ENCODE results near the gene OXLD1.

Gene OXLD1

DNA sequence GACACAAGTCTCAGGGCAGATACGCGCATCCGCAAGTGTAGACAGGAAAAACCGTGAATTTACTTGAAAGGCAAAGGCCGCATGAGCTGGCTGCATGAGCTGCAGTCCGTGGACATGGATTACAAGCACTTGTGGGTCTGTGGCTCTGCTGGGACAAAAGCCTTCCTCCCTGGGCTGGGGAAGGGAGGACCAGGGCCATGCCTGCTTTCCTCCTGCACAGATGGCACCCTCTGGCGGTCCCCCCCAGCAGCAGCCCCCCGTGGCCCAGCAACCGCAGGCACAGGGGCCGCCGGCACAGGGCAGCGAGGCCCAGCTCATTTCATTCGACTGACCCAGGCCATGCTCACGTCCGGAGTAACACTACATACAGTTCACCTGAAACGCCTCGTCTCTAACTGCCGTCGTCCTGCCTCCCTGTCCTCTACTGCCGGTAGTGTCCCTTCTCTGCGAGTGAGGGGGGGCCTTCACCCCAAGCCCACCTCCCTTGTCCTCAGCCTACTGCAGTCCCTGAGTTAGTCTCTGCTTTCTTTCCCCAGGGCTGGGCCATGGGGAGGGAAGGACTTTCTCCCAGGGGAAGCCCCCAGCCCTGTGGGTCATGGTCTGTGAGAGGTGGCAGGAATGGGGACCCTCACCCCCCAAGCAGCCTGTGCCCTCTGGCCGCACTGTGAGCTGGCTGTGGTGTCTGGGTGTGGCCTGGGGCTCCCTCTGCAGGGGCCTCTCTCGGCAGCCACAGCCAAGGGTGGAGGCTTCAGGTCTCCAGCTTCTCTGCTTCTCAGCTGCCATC lies 35.1 kb upstream of the OXLD1 start:
- DNase-seq (ENCODE audit: low spot score), result no peak

DNA sequence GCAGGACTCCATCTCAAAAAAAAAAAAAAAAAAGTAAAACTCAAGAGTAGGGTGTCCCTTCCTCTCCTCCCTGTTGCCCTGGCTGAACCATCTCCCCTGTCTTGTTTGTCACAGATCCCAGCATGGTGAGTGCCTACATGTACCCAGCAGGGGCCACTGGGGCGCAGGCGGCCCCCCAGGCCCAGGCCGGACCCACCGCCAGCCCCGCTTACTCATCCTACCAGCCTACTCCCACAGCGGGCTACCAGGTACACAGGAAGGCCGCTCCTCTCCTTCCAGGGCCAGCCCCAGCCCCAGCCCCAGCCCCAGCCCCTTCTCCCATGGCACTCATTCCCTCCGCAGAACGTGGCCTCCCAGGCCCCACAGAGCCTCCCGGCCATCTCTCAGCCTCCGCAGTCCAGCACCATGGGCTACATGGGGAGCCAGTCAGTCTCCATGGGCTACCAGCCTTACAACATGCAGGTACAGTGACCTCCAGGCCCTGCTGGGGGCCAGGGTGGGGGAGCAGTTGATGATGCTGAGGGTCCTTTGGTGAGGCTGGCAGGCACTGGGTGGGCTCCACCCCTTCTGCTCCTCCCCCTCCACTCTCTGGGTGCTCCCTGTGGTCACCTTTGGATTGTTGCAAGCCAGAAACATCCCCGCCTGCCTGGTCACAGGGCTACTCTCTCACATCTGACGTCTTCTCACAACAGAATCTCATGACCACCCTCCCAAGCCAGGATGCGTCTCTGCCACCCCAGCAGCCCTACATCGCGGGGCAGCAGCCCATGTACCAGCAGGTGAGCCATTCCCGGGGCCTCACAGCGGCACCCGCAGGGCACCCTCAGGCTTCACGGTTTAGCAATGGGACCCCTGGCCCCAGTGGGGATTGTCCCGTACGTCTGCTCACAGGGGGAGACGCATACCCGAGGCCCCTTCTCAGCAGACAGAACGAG lies 34.2 kb upstream of the OXLD1 start:
- no peak for DNase-seq (ENCODE audit: low spot score)

DNA sequence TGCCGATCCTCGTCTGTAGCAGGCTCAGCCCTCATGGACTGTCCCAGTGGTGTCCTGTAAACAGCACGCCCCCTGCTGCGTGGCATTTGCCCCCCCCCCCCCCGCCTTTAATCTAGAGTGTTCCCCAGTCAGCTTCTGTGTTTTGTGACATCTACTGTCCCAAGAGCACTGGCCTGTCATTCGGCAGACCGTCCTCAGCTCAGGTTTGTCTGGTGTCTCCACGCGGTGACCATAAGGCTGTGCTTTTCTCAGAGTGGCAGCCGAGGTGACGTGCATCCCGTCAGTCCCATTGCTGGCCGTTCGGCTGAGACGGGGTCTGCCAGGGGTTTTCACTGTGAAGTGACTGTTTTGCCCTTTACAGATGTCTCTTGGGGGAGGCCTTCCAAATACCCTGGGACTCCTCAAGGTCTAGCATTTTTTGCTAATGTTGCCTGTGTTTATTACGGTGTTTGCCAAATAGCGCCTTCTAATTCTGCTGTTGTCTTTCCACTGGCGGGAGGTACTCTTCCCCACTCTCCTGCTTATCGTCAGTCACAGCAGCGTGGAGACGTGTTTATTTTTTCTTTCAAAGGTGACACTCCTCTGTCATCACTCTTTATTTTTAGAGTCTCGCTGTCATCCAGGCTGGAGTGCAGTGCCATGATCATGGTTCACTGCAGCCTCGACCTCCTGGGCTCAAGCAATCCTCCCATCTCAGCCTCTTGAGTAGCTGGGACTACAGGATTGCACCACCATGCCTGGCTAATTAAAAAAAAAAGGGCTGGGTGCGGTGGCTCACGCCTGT lies 31.0 kb upstream of the OXLD1 start:
- DNase-seq (ENCODE audit: low spot score), result no peak

DNA sequence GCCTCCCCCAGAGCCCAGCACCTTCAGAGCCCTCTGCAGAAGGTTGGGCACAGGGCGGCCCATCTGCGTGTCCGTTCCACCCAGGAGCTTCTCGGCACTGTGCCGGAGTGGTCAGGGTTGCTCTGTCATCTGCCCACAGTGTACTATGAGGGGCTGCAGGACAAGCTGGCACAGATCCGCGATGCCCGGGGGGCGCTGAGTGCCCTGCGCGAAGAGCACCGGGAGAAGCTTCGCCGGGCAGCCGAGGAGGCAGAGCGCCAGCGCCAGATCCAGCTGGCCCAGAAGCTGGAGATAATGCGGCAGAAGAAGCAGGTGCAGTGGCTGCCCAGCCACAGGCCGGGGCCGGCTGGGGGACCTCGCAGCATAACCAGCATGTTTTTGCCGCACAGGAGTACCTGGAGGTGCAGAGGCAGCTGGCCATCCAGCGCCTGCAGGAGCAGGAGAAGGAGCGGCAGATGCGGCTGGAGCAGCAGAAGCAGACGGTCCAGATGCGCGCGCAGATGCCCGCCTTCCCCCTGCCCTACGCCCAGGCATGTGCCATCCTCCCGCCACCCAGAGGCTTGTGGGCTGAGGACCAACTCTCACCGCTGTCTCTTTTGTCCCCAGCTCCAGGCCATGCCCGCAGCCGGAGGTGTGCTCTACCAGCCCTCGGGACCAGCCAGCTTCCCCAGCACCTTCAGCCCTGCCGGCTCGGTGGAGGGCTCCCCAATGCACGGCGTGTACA lies 30.0 kb upstream of the OXLD1 start:
- DNase-seq (ENCODE audit: low spot score), result no peak

DNA sequence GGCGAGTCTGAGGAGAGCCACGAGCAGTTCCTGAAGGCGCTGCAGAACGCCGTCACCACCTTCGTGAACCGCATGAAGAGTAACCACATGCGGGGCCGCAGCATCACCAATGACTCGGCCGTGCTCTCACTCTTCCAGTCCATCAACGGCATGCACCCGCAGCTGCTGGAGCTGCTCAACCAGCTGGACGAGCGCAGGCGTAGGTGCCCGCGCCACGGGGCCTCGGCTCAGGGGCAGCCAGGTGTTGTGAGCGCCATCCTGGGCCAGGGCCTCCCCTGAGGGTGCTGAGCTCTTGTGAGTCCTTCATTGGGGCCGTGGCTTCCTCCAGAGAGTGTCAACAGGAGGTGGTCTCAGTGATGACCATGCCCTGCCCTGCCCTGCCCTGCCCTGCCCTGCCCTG lies 29.4 kb upstream of the OXLD1 start:
- DNase-seq (ENCODE audit: low spot score), result no peak

DNA sequence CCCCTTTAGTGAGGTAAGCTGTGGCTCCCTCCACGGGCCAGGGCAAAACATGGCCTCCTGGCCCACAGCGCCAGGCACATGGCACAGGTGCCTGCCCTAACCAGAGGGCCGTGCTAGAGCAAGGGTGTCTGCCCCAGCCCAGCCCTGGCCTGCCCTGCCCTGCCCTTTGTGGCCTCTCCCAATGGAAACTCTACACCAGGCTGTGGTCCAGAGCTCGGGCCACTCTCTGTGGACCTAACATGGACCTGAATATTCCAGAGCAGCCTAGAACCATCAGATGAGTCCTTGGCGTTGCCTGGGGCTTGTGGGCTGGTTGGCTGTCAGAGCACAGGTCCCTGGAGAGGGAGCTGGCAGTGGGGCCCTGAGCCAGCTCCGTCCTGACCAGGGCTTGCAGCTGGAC lies 28.8 kb upstream of the OXLD1 start:
- DNase-seq (ENCODE audit: low spot score), result no peak

DNA sequence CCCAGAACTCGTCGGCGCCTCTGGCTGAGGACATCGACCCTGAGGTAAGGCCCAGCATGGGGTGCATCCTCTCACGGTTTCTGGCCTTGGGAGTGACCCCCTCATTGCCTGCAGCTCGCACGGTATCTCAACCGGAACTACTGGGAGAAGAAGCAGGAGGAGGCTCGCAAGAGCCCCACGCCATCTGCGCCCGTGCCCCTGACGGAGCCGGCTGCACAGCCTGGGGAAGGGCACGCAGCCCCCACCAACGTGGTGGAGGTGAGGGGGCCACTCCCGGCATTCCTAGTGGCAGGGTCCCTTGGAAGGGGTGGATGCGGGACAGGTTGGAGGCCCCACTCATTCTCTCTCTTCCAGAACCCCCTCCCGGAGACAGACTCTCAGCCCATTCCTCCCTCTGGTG lies 28.4 kb upstream of the OXLD1 start:
- DNase-seq (ENCODE audit: low spot score), result no peak

DNA sequence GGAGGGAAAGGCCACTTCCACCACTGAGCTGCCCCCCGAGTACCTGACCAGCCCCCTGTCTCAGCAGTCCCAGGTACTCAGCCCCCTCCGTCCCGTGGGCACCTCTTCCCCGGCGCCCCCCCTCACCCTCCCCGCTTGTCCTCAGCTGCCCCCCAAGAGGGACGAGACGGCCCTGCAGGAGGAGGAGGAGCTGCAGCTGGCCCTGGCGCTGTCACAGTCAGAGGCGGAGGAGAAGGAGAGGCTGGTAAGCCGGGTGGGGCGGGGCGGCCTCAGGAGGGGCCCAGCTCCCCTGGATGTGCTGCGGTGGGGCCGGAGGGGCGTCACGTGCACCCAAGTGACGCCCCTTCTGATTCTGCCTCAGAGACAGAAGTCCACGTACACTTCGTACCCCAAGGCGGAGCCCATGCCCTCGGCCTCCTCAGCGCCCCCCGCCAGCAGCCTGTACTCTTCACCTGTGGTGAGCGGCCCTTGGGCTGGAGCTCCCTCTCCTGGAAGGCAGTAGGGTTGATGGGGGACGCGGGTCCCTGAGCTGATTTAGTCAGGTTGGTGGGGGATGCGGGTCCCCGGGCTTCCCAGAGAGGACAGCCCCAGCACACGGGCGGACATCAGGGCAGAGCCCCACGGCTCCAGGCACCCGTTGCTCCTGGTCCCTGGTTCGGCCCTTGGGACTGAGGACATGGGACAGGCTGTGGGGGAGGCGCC lies 27.3 kb upstream of the OXLD1 start:
- no peak for DNase-seq (ENCODE audit: low spot score)

DNA sequence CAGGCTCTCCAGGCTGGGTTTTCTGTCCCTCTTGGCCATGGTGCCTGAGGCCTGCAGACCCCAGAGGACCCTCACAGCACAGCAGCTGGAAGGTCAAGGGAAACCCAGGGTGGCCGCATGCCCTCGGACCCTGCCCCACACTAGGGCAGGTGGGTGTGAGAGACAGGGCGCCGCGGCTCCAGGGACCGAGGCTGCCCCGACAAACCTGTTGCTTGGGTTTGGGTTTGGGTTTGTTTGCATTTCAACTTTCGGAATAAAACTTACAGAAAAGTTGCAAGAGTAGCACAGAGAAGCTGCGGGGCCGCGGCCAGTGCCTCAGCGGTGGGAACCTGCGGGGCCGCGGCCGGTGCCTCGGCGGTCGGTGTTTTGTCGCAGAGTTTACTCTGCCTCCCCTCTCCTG lies 25.2 kb upstream of the OXLD1 start:
- DNase-seq (ENCODE audit: low spot score), result no peak

DNA sequence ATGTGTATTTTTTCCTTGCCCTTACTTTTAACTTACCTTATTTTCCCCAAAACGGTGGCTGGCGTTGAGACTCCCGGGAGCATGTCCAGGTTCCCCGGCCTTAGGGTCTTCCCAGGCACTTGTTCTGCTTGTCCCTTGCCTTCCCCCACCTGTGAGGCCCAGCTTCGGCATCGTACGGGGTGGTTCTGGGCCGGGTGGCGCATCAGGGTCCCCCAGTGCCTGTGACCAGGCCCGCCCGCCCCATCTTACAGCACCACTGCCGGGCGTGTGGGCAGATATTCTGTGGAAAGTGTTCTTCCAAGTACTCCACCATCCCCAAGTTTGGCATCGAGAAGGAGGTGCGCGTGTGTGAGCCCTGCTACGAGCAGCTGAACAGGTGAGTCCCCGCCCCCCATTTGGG lies 24.8 kb upstream of the OXLD1 start:
- no peak for DNase-seq (ENCODE audit: low spot score)

DNA sequence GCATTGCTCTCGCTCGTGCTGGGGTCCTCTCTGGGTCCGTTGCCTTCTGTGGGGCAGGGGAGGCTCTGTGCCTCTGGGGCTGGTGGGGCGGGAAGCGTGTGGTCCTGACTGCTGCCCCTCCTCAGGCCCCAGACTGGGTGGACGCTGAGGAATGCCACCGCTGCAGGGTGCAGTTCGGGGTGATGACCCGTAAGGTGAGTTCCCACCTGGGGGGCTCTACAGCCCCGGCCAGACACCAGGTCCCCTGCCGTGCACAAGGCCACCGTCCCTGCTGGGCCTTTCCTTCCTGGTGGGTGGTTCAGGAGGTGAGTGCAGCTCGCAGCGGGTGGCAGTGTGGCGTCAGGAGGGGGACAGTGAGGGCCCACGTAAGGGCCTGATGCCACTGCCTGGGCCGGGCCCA lies 24.1 kb upstream of the OXLD1 start:
- no peak for DNase-seq (ENCODE audit: low spot score)

DNA sequence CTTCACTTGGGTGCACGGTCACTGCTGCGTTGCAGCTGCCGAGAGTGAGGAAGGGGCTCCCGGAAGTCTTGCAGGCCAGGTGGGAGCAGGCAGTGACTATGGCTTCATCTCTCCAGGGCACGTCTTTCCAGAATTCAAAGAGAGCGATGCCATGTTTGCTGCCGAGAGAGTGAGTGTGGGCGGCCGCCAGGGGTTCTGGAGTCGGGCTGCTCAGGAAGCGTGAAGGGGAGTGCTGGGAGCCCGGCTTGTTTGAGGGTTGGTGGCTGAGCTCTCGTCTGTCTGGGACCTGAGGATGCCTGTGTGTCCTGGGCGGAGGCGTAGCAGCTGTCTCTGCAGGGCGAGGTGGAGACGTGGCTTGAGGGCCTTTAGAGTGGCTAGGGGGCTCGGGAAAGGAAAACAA lies 23.7 kb upstream of the OXLD1 start:
- no peak for DNase-seq (ENCODE audit: low spot score)

DNA sequence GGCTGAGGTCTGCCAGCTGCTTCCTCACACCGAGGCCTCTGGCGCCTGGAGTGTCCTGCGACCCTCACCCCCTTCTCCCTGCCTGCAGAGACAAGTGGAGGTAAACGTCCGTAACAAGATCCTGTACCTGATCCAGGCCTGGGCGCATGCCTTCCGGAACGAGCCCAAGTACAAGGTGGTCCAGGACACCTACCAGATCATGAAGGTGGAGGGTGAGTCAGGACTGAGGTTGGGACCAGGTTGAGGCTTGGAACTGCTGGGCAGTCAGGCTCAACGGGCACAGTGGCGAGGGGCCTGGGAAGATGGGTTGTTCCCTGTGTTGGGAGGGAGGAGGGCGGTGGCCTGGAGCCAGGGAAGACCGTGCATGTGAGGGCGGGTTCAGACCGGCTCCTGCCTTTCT lies 22.2 kb upstream of the OXLD1 start:
- no peak for DNase-seq (ENCODE audit: low spot score)

DNA sequence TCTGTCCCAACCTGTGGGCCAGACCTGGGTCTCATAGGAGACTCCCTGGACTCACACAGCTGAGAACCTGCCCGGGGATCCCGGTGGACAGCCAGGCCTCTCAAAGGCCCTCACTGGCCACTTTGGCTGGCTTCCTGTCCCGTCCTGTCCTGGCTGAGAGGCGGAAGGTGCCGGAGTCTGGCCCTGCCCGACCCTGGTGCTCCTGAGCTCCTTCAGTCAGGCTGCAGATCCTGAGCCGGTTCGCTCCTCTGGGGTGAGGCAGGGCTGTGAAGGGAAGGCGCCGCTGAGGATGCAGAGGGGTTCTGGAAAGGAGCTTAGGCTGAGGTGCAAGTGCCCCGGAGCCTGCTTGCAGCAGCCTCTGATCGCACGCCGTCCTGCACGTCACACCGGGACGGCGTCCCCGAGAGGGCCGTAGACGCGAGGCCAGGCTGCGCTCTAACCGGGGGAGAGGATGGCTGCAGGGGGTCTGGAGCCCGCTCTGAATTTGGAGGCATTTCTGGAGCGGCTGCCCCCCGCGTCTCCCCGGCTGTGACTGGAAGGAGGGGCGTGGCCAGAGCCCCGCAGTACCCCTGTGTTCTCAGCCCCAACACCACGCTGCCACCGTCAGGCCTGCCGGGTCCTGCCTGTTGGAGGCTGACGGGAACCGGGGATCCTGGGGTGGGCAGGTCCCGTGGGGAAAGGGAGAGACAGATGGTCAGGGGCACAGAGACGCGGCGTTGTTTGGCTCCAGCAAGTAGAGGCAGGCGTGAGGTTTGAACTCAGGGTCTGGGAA lies 21.6 kb upstream of the OXLD1 start:
- DNase-seq (ENCODE audit: low spot score), result no peak

DNA sequence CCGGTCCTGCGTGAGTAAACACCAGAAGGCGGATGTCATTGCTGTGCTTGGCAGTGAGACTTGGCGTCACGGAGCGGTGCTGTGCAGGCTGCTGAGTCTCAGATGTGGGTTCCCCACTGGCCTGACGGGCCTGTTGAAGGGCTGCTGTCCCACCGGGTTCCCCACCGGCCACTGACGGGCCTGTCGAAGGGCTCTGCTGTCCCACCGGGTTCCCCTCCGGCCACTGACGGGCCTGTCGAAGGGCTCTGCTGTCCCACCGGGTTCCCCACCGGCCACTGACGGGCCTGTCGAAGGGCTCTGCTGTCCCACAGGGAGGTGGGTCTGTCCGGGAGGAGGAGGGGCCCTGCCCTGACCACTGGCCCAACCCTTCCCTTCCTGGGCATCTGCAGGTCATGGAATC lies 20.2 kb upstream of the OXLD1 start:
- no peak for DNase-seq (ENCODE audit: low spot score)

DNA sequence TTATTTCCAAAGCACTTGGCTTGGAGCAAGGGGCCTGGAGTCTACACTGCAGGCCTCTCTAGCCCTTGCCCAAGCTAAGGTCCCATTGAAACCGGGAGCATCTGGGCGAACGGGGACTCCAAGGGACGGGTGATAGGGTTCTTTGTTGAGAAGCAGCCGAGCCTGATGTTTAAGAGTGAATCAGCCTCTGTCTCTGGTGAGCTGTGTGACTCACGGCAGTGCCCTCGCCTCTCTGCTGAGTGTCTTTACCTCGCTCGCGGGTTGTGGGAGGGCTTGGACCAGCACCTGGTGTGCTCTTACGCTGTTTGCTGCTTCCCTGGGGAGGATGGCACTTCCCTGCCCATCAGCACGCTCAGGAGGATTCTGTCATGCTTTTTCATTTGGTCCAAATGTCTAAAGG lies 18.7 kb upstream of the OXLD1 start:
- DNase-seq (ENCODE audit: low spot score), result no peak

DNA sequence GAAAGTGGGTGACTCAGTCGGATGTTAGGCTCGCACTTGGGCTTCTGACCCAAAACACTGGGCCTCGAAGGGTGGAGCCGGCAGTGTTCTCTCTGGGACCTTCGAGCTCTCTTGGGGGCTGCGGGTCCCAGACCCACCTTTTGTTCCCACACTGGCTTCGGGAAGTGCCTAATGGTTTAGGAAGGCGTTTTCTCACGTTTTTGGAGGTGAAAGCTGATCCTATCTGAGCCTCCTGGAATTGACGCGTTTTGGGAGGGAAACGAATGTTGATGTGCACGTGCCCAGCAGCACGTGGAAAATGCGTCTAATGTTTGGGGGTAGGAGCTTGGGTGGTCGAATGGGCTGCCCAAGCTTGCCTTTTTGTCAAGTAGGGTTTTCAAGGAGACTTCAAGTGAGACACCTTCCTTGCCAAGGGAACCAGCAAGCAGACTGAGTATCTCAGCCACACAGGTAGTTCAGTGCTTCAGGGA lies 18.1 kb upstream of the OXLD1 start:
- DNase-seq (ENCODE audit: low spot score), result no peak

DNA sequence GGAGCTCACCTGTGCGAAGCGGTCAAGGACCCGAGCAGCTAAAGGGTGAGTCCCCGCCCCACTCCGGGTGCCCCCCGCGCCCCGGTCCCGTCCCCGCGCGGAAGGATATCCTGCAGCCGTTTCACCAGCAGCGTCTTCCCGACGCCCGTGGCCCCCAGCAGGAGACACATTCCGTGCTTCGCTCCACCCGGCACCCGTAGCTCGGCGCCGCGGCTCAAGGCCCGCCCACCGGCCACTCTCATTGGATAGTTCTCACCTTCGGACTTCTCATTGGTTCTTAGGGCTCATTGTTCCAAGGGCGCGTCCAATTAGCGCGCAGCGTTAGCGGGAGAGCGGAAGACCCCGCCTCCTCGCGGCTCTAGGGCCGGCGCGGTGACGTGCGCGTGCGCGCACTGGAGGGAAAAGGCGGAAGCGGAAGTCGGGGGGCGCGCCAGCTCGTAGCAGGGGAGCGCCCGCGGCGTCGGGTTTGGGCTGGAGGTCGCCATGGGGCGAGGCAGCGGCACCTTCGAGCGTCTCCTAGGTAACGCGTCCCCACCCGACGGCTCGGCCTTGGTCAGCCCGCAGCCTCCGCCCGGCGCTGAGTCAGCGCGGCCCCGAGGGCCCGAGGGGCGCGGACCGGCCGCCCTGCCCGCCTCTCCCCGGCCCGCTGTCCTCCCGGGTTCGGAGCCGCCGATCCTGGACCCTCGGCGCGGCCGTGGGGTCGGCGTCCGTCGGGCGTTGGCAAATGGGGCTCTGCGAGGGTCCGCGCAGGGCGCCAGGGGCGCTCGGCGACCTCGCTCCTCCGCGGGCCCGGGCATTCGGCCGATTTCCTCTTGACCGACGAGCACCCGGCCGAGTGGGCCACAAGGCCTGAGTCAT lies 17.4 kb upstream of the OXLD1 start, which contains the start of the genes ARL16 and HGS:
Gene ARL16 (minus strand): TSS at position 214 of the 858 bp plus-strand sequence. CDS start 44 bp downstream, at position 170.
Gene HGS (plus strand): TSS at position 428 of the 858 bp plus-strand sequence. CDS start 56 bp downstream, at position 484.
- peak; percentile 97 for DNase-seq (ENCODE audit: low spot score)

DNA sequence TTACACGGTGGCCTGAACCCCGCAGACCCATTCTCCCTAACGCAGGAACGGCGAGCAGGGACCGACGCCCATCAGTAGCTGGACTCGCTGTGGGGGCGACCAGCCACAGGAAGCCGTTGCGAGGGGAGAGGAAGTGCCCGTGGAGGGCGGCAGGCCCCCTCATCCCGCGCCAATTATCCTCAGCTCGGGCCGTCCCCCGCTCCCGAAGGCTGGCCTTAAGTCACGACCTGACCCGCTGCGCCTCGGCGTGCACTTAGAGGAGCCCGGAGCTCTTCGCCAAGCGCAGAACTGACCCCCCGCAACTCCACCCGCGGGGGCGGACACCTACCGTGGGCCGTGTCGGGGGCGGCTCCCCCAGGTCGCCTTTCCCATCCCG lies 16.8 kb upstream of the OXLD1 start:
- no peak for DNase-seq (ENCODE audit: low spot score)

Data from Ammon's horn (tissue), 1 donor.